Caco-2 (cell line): Measurements from ENCODE around the gene ATXN7L3. TPM values are rescaled to one million over a fixed set of nuclear protein-coding genes. Genes with fewer than 3 reads are reported as not detected.

ENCODE experiments used
- BruUV-seq: library from RNA; stranded (reverse); fragments of 400-500 nt; replicated peaks from 2 replicates; lab custom pipeline; 2021; lab: Mats Ljungman, UMichigan
- CTCF ChIA-PET: fragments of 300-600 bp; sonication (Branson Sonifier 250); formaldehyde crosslinking; loops from one replicate; lab custom pipeline; 2022; ENCODE audit warnings: antibody characterized with exemption; lab: Charles Lee
- POLR2A ChIA-PET: fragments of 300-600 bp; sonication (Branson Sonifier 250); formaldehyde crosslinking; loops from one replicate; lab custom pipeline; 2022; ENCODE audit warnings: antibody characterized with exemption; lab: Charles Lee
- DNase-seq, 2 experiments: peaks; one replicate each; pipeline versions ENCODE4 v3.0.0 to v3.0.0-alpha.2; 2020 to 2022
- H3K27me3 ChIP-seq: replicated peaks from 2 replicates; pipeline ENCODE4 v1.6.0; 2011; ENCODE audit warnings: low read length; ENCODE audit not compliant: control insufficient read depth, insufficient read depth
- H3K36me3 ChIP-seq: 2 replicates; pipeline ENCODE4 v1.5.1; 2011; ENCODE audit warnings: low read length; ENCODE audit not compliant: control insufficient read depth, insufficient read depth
- H3K4me1 ChIP-seq: fragments of 250-450 bp; sonication (Bioruptor Pico); 2 replicates; pipeline ENCODE4 v1.5.1; 2020; ENCODE audit warnings: mild to moderate bottlenecking
- H3K4me3 ChIP-seq: 2 replicates; pipeline ENCODE4 v1.5.1; 2011; ENCODE audit warnings: low read depth, mild to moderate bottlenecking, control low read depth, low read length
- H3K9me3 ChIP-seq: fragments of 250-450 bp; sonication (Bioruptor Pico); 2 replicates; pipeline ENCODE4 v1.5.1; 2020; ENCODE audit warnings: mild to moderate bottlenecking, moderate library complexity
- H3K27ac Mint-ChIP-seq: one replicate; pipeline ENCODE4 v1.8.0; 2022; ENCODE audit warnings: mixed read lengths; ENCODE audit not compliant: unreplicated experiment
- H3K27me3 Mint-ChIP-seq: one replicate; pipeline ENCODE4 v1.8.0; 2022; ENCODE audit warnings: mixed read lengths; ENCODE audit not compliant: insufficient read depth, unreplicated experiment
- H3K36me3 Mint-ChIP-seq: one replicate; pipeline ENCODE4 v1.8.0; 2022; ENCODE audit warnings: mild to moderate bottlenecking, mixed read lengths; ENCODE audit not compliant: insufficient read depth, unreplicated experiment
- H3K4me1 Mint-ChIP-seq: one replicate; pipeline ENCODE4 v1.8.0; 2022; ENCODE audit warnings: low read depth, mixed read lengths; ENCODE audit not compliant: unreplicated experiment
- H3K4me3 Mint-ChIP-seq: one replicate; pipeline ENCODE4 v1.8.0; 2022; ENCODE audit warnings: mild to moderate bottlenecking, moderate library complexity, mixed read lengths; ENCODE audit not compliant: unreplicated experiment
- H3K9me3 Mint-ChIP-seq: one replicate; pipeline ENCODE4 v1.8.0; 2022; ENCODE audit warnings: mixed read lengths; ENCODE audit not compliant: unreplicated experiment
- intact Hi-C: fragments of 100-400 bp; cut with micrococcal nuclease; formaldehyde crosslinking; loops from one replicate; pipeline ENCODE4 v1.10.0; 2022; ENCODE audit not compliant: unreplicated experiment
- total RNA-seq: library from RNA; stranded (reverse); gene quantifications from 2 replicates; pipeline ENCODE4 v1.2.3, GENCODE V29; 2022
- TF ChIP-seq, protein P1 (sequence below), 2 experiments: fragments of 200-600 bp in 1 of 2; IDR thresholded peaks; 1 replicate in 1 of 2; 2 replicates in 1 of 2; pipeline versions ENCODE4 v1.5.1 to v1.8.0; 2011 to 2022; ENCODE audit warnings: antibody characterized with exemption in 1 of 2, control low read depth in 1 of 2, inconsistent platforms in 1 of 2, low read depth in 1 of 2, low read length in 1 of 2, mild to moderate bottlenecking in 1 of 2, moderate library complexity in 1 of 2; ENCODE audit not compliant: insufficient read depth in 1 of 2, severe bottlenecking in 1 of 2, unreplicated experiment in 1 of 2

ATXN7L3 gene
- total RNA-seq, 1 experiment from 2014 or later, result 92.0 TPM

DNA sequence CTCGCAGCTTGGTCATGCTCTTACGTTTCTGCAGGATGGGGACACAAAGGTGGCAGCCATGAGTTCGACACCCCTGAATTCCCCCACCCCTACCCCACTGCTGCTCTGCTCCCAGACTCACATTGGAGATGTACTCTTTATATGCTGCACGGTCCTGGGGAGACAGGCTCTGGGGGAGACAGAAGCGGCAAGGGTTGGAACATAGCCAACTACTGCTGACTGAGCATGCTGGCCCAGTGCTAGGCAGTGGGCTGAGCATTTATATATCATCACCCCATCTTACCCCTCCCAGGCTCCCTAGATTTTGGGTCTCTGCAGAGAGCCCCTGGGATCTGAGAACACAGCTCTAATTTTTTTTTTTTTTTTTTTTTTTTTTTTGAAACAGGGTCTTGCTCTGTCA is 8.1 kb upstream of the ATXN7L3 start:
- no peaks in the 10 kb centered on the region for H3K9me3 Mint-ChIP-seq
- DNase-seq, result no peak
- H3K4me1 ChIP-seq, result no peaks in the 10 kb centered on the region
- no peak overlapping the region for H3K4me3 Mint-ChIP-seq
- TF ChIP-seq, protein P1, sequence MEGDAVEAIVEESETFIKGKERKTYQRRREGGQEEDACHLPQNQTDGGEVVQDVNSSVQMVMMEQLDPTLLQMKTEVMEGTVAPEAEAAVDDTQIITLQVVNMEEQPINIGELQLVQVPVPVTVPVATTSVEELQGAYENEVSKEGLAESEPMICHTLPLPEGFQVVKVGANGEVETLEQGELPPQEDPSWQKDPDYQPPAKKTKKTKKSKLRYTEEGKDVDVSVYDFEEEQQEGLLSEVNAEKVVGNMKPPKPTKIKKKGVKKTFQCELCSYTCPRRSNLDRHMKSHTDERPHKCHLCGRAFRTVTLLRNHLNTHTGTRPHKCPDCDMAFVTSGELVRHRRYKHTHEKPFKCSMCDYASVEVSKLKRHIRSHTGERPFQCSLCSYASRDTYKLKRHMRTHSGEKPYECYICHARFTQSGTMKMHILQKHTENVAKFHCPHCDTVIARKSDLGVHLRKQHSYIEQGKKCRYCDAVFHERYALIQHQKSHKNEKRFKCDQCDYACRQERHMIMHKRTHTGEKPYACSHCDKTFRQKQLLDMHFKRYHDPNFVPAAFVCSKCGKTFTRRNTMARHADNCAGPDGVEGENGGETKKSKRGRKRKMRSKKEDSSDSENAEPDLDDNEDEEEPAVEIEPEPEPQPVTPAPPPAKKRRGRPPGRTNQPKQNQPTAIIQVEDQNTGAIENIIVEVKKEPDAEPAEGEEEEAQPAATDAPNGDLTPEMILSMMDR (IDR thresholded peaks at IDR 0.05; ENCODE audit: insufficient read depth in 1 of 2, low read depth in 1 of 2, low read length in 1 of 2, severe bottlenecking in 1 of 2, unreplicated experiment in 1 of 2), result no peak
- peaks cover 55% of the 10 kb centered on the region for H3K36me3 Mint-ChIP-seq
- no peaks in the 10 kb centered on the region for H3K27me3 Mint-ChIP-seq
- peaks cover 12% of the 10 kb centered on the region for H3K4me1 Mint-ChIP-seq
- POLR2A ChIA-PET, result no interaction called here
- intact Hi-C loops, result no loop called here
- H3K27ac Mint-ChIP-seq, result no peak overlapping the region
- peaks cover 2% of the 10 kb centered on the region for H3K36me3 ChIP-seq
- no TSS peak for BruUV-seq
- no peaks in the 10 kb centered on the region for H3K27me3 ChIP-seq
- no peak overlapping the region for H3K4me3 ChIP-seq
- CTCF ChIA-PET, result no interaction called here
- no peaks in the 10 kb centered on the region for H3K9me3 ChIP-seq

DNA sequence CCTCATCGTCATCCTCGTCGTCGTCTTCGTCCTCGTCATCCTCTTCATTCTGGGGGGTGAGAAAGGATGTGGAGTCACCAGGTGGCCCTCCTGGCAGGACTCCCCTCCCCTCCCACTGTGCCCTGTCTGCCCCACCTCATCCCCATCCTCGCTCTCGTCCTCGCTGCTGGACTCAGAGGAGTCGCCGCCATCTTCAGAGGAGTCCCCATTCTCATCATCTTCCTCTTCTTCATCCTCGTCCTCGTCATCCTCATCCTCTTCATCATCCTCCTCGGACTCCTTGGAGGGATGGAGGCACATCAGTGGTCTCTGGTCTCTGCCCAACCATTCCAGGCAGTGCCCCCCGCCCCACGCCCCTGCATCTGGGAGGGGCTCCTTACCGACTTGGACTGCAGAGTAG is 7.6 kb upstream of the ATXN7L3 start:
- Histone ChIP-seq H3K27me3 (no peaks in the 10 kb centered on the region), H3K36me3 (peaks cover 2% of the 10 kb centered on the region), H3K9me3 (no peaks in the 10 kb centered on the region), H3K4me1 (no peaks in the 10 kb centered on the region), H3K4me3 (no peak overlapping the region)
- POLR2A ChIA-PET, result interaction anchor here (0.6 kb wide), 1 partner anchor 814 kb away, joined by 3 read pairs; no protein-coding TSS in a partner anchor
- no peak for DNase-seq
- Mint-ChIP-seq H3K36me3 (peaks cover 52% of the 10 kb centered on the region), H3K27ac (no peak overlapping the region), H3K4me1 (peaks cover 12% of the 10 kb centered on the region), H3K4me3 (no peak overlapping the region), H3K27me3 (no peaks in the 10 kb centered on the region), H3K9me3 (no peaks in the 10 kb centered on the region)
- BruUV-seq, result no TSS peak
- intact Hi-C loops, result no loop called here
- TF ChIP-seq, protein P1 (IDR thresholded peaks at IDR 0.05; ENCODE audit: insufficient read depth in 1 of 2, low read depth in 1 of 2, low read length in 1 of 2, severe bottlenecking in 1 of 2, unreplicated experiment in 1 of 2), result no peak
- CTCF ChIA-PET, result interaction anchor here (0.6 kb wide), 1 partner anchor 305 kb away, joined by 10 read pairs; no protein-coding TSS in a partner anchor

DNA sequence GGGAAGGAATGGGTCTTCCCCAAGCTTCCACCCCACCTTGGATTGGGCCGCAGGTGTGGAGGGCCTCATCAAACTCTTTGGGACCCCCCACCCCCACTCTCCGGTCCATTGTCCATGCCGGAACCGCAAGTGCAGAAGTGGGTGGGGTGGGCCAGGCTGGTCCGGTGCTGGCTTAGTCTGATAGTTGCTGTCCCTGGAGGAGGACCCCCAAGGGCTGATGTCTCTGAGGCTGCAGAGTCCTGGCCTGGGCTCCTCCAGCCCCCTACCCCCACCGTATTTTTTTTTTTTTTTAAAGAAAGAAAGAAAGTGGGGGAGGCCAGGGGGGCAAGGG is 7.1 kb upstream of the ATXN7L3 start:
- DNase-seq, result no peak
- no peaks in the 10 kb centered on the region for H3K9me3 ChIP-seq
- no peak overlapping the region for H3K4me3 Mint-ChIP-seq
- no peaks in the 10 kb centered on the region for H3K27me3 ChIP-seq
- H3K4me1 Mint-ChIP-seq, result peaks cover 12% of the 10 kb centered on the region
- ChIA-PET CTCF (interaction anchor here (0.6 to 1.2 kb wide), 4 partner anchors 12 to 305 kb away, joined by 3 to 10 read pairs (median 4); partner anchors contain the start of gene GRN), POLR2A (interaction anchor here (0.6 kb wide), 1 partner anchor 814 kb away, joined by 3 read pairs; no protein-coding TSS in a partner anchor)
- BruUV-seq, result TSS peak; percentile 43
- intact Hi-C loops, result no loop called here
- TF ChIP-seq, protein P1 (IDR thresholded peaks at IDR 0.05; ENCODE audit: insufficient read depth in 1 of 2, low read depth in 1 of 2, low read length in 1 of 2, severe bottlenecking in 1 of 2, unreplicated experiment in 1 of 2), result no peak
- H3K4me1 ChIP-seq, result no peaks in the 10 kb centered on the region
- H3K4me3 ChIP-seq, result no peak overlapping the region
- no peaks in the 10 kb centered on the region for H3K27me3 Mint-ChIP-seq
- peaks cover 2% of the 10 kb centered on the region for H3K36me3 ChIP-seq
- peaks cover 47% of the 10 kb centered on the region for H3K36me3 Mint-ChIP-seq
- no peak overlapping the region for H3K27ac Mint-ChIP-seq
- no peaks in the 10 kb centered on the region for H3K9me3 Mint-ChIP-seq
